Measurements from ENCODE around the gene OR1F1. TPM values are rescaled to one million over a fixed set of nuclear protein-coding genes. Genes with fewer than 3 reads are reported as not detected.
"Not testable (repeated sequence)": the region's sequence is repeated elsewhere in the genome, so short reads cannot be mapped to it uniquely, and the experiment has no call there.

Gene OR1F1
- polyA plus RNA-seq, 4 donors = not detected

GRCh38 chr16:3171855-3172593 is 16.0 kb upstream of the OR1F1 start:
- DNase-seq (ENCODE audit: low read depth in 4 of 4, low spot score in 2 of 4) = no peak

- DNase-seq (ENCODE audit: low read depth in 4 of 4, low spot score in 2 of 4) = no peak
Observed at GRCh38 chr16:3173892-3174617, 13.9 kb upstream of the OR1F1 start.

- no peak for DNase-seq (ENCODE audit: low read depth in 4 of 4, low spot score in 2 of 4)
Observed at GRCh38 chr16:3174618-3175148, 13.3 kb upstream of the OR1F1 start.

GRCh38 chr16:3175157-3176093 is 12.6 kb upstream of the OR1F1 start:
- no peak for DNase-seq (ENCODE audit: low read depth in 4 of 4, low spot score in 2 of 4)

GRCh38 chr16:3179651-3180050 is 8.4 kb upstream of the OR1F1 start:
- DNase-seq (ENCODE audit: low read depth in 4 of 4, low spot score in 2 of 4) = no peak

GRCh38 chr16:3180445-3180878 is 7.5 kb upstream of the OR1F1 start:
- DNase-seq (ENCODE audit: low read depth in 4 of 4, low spot score in 2 of 4) = no peak

- DNase-seq (ENCODE audit: low read depth in 4 of 4, low spot score in 2 of 4) = not testable (repeated sequence)
Observed at GRCh38 chr16:3182293-3182607, 5.8 kb upstream of the OR1F1 start.

GRCh38 chr16:3182608-3183444 is 5.2 kb upstream of the OR1F1 start:
- DNase-seq (ENCODE audit: low read depth in 4 of 4, low spot score in 2 of 4) = no peak

- DNase-seq (ENCODE audit: low read depth in 4 of 4, low spot score in 2 of 4) = no peak
Observed at GRCh38 chr16:3183445-3184139, 4.4 kb upstream of the OR1F1 start.

GRCh38 chr16:3186946-3187690 is 886 bp upstream of the OR1F1 start:
- DNase-seq (ENCODE audit: low read depth in 4 of 4, low spot score in 2 of 4) = no peak

- no peak for DNase-seq (ENCODE audit: low read depth in 4 of 4, low spot score in 2 of 4)
Observed at GRCh38 chr16:3188675-3188924, 596 bp downstream of the OR1F1 start.

GRCh38 chr16:3188925-3189825 is 1.2 kb downstream of the OR1F1 start:
- no peak for DNase-seq (ENCODE audit: low read depth in 4 of 4, low spot score in 2 of 4)

- no peak for DNase-seq (ENCODE audit: low read depth in 4 of 4, low spot score in 2 of 4)
Observed at GRCh38 chr16:3189869-3190268, 1.9 kb downstream of the OR1F1 start.

- DNase-seq (ENCODE audit: low read depth in 4 of 4, low spot score in 2 of 4) = no peak
Observed at GRCh38 chr16:3190949-3191353, 2.9 kb downstream of the OR1F1 start.

GRCh38 chr16:3192476-3193019 is 4.5 kb downstream of the OR1F1 start:
- no peak for DNase-seq (ENCODE audit: low read depth in 4 of 4, low spot score in 2 of 4)

- DNase-seq (ENCODE audit: low read depth in 4 of 4, low spot score in 2 of 4) = no peak
Observed at GRCh38 chr16:3193221-3194212, 5.5 kb downstream of the OR1F1 start.

GRCh38 chr16:3194792-3195191 is 6.8 kb downstream of the OR1F1 start:
- no peak for DNase-seq (ENCODE audit: low read depth in 4 of 4, low spot score in 2 of 4)

Measured in left renal cortex interstitium (tissue), 4 donors.